B cell (primary cell): ENCODE data around the gene TSPOAP1. TPM values are rescaled to one million over a fixed set of nuclear protein-coding genes. Genes with fewer than 3 reads are reported as not detected.

Experiments
- ATAC-seq: fragments of 200-7000 bp; cut with Tn5 transposase; one replicate; pipeline ENCODE4 v1.10.0; 2021; ENCODE audit warnings: low read depth, mild to moderate bottlenecking, moderate number of reproducible peaks, moderate library complexity
- CTCF ChIA-PET: fragments of 350-600 bp; sonication (Branson Sonifier 250); formaldehyde crosslinking; loops from one replicate; lab custom pipeline; 2021; ENCODE audit warnings: antibody characterized with exemption, inconsistent platforms; lab: Charles Lee
- POLR2A ChIA-PET: fragments of 350-600 bp; sonication (Branson Sonifier 250); formaldehyde crosslinking; loops from one replicate; lab custom pipeline; 2021; ENCODE audit warnings: antibody characterized with exemption; lab: Charles Lee
- DNase-seq: peaks from one replicate; pipeline ENCODE4 v3.0.0; 2013
- H2AFZ ChIP-seq: 2 replicates; pipeline ENCODE4 v1.6.1; 2012; ENCODE audit warnings: mild to moderate bottlenecking, low read depth, low read length; ENCODE audit not compliant: insufficient read depth, poor library complexity, severe bottlenecking
- H3K27ac ChIP-seq, 2 donors: 1 replicate in 1 of 2; 2 replicates in 1 of 2; pipeline ENCODE4 v1.5.1; 2012 to 2013; ENCODE audit warnings: low read length in 2 of 2, mild to moderate bottlenecking in 2 of 2, moderate library complexity in 1 of 2
- H3K27me3 ChIP-seq, 4 experiments: fragments of 200-600 bp in 1 of 4; sonication (generic) in 1 of 4; replicated peaks in 1 of 4; 1 replicate in 2 of 4; 2 replicates in 2 of 4; pipeline versions ENCODE4 v1.6.1 to v1.7.0; 2013 to 2016; ENCODE audit warnings: low read length in 3 of 4, mild to moderate bottlenecking in 2 of 4, mixed read lengths in 1 of 4, moderate library complexity in 1 of 4; ENCODE audit not compliant: insufficient read depth in 4 of 4, control insufficient read depth in 3 of 4; ENCODE audit errors: control extremely low read depth in 1 of 4
- H3K36me3 ChIP-seq, 2 experiments: replicated peaks in 1 of 2; 1 replicate in 1 of 2; 2 replicates in 1 of 2; pipeline versions ENCODE4 v1.6.1 to v1.7.1; 2013; ENCODE audit warnings: low read length in 1 of 2; ENCODE audit not compliant: insufficient read depth in 2 of 2, control insufficient read depth in 1 of 2; ENCODE audit errors: control extremely low read depth in 1 of 2, extremely low read depth in 1 of 2
- H3K4me1 ChIP-seq, 2 donors: fragments of 200-600 bp in 1 of 2; sonication (generic) in 1 of 2; 1 replicate in 1 of 2; 2 replicates in 1 of 2; pipeline versions ENCODE4 v1.5.1 to v1.6.1; 2013 to 2017; ENCODE audit warnings: low read length in 2 of 2; ENCODE audit not compliant: control insufficient read depth in 2 of 2, insufficient read depth in 2 of 2
- H3K4me2 ChIP-seq: replicated peaks from 2 replicates; pipeline ENCODE3; 2012; ENCODE audit warnings: mild to moderate bottlenecking, low read depth, low read length; ENCODE audit not compliant: poor library complexity, severe bottlenecking
- H3K4me3 ChIP-seq, 5 experiments: fragments of 200-600 bp in 1 of 5; sonication (generic) in 1 of 5; 1 replicate in 3 of 5; 2 replicates in 2 of 5; pipeline versions ENCODE4 v1.5.1 to v1.7.0; 2011 to 2016; ENCODE audit warnings: low read length in 4 of 5, mild to moderate bottlenecking in 4 of 5, low read depth in 2 of 5, control low read depth in 1 of 5, moderate library complexity in 1 of 5; ENCODE audit not compliant: insufficient read depth in 1 of 5; ENCODE audit errors: control extremely low read depth in 1 of 5, extremely low read depth in 1 of 5
- H3K79me2 ChIP-seq: fragments of 200-600 bp; sonication (generic); one replicate; pipeline ENCODE4 v1.6.0; 2016; ENCODE audit warnings: low read length; ENCODE audit not compliant: control insufficient read depth, insufficient read depth
- H3K9ac ChIP-seq: fragments of 200-600 bp; sonication (generic); 2 replicates; pipeline ENCODE4 v1.6.1; 2017; ENCODE audit warnings: mild to moderate bottlenecking, low read length, moderate library complexity
- H3K9me3 ChIP-seq, 3 donors: one replicate each; pipeline versions ENCODE4 v1.6.1 to v1.7.1; 2013; ENCODE audit warnings: low read length in 2 of 3; ENCODE audit not compliant: control insufficient read depth in 2 of 3, insufficient read depth in 1 of 3; ENCODE audit errors: control extremely low read depth in 1 of 3
- H4K20me1 ChIP-seq: 2 replicates; pipeline ENCODE4 v1.6.0; 2012; ENCODE audit warnings: mild to moderate bottlenecking, low read length; ENCODE audit not compliant: insufficient read depth, control insufficient read depth, poor library complexity, severe bottlenecking
- H3K27ac Mint-ChIP-seq: one replicate; pipeline ENCODE4 v1.8.0; 2021; ENCODE audit warnings: mixed read lengths
- H3K27me3 Mint-ChIP-seq: one replicate; pipeline ENCODE4 v1.8.0; 2021; ENCODE audit warnings: mixed read lengths
- H3K4me1 Mint-ChIP-seq: one replicate; pipeline ENCODE4 v1.8.0; 2021; ENCODE audit warnings: mixed read lengths
- H3K4me3 Mint-ChIP-seq: one replicate; pipeline ENCODE4 v1.8.0; 2021; ENCODE audit warnings: mixed read lengths
- H3K9me3 Mint-ChIP-seq: one replicate; pipeline ENCODE4 v1.8.0; 2022; ENCODE audit warnings: mixed read lengths; ENCODE audit not compliant: insufficient read depth
- EZH2 ChIP-seq: IDR thresholded peaks from 2 replicates; pipeline ENCODE4 v1.6.1; 2012; ENCODE audit warnings: borderline replicate concordance, low read depth, mild to moderate bottlenecking, moderate library complexity, low read length; ENCODE audit not compliant: insufficient read depth, poor library complexity, severe bottlenecking
- WGBS: methylation state at CpG from one replicate; pipeline ENCODE4 v1.1.5; 2013; ENCODE audit warnings: missing lambda C conversion rate; ENCODE audit not compliant: insufficient coverage; 5-methylcytosine and 5-hydroxymethylcytosine counted together
- intact Hi-C: fragments of 100-400 bp; cut with micrococcal nuclease; formaldehyde crosslinking; loops from one replicate; pipeline ENCODE4 v1.10.0; 2022
- polyA plus RNA-seq: library from polyadenylated mRNA; depleted of rRNA; stranded (reverse); fragments of >200 nt; gene quantifications from 2 replicates; pipeline ENCODE4 v1.2.3, GENCODE V29; 2012
- total RNA-seq, 2 donors: library from RNA; stranded (reverse); fragments of 120-200 nt in 1 of 2; gene quantifications; 1 replicate in 1 of 2; 2 replicates in 1 of 2; pipeline versions ENCODE4 v1.2.3 to v1.2.4, GENCODE V29; 2013 to 2022
- TF ChIP-seq, protein P1 (sequence below): fragments of 200-600 bp; IDR thresholded peaks from one replicate; pipeline ENCODE4 v1.8.0; 2022; ENCODE audit warnings: antibody characterized with exemption, mild to moderate bottlenecking

Gene TSPOAP1
- total and polyA plus RNA-seq, 2 donors (not counting 1 experiment from before 2014, with no cell fraction given), result 10.8 to 30.7 TPM

DNA sequence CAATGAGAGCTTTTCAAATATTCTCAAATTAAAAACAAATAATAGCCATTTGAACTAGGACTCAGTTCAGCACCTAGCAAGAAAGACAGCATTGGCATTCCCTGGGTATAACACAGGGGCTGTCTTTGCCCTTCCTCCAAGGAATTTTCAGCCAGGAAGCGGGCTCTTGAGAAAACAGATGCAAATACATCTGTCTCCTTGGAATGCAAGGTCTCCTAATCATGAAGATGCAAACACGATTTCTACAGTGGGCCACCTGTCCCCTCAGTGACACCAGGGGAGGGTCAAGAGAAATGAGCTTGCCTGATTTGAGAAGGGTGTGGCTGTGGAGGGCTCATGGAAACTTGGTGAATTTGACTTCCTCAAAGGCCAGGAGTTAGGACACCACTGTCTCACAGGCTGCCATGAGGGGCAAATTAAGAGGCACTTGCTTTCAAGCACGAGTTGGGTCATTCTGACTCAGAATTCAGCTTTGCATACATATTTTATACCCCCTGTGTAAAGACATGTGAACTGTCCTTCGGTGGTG lies 47.9 kb upstream of the TSPOAP1 start:
- no peak for TF ChIP-seq EZH2
- TF ChIP-seq, protein P1, sequence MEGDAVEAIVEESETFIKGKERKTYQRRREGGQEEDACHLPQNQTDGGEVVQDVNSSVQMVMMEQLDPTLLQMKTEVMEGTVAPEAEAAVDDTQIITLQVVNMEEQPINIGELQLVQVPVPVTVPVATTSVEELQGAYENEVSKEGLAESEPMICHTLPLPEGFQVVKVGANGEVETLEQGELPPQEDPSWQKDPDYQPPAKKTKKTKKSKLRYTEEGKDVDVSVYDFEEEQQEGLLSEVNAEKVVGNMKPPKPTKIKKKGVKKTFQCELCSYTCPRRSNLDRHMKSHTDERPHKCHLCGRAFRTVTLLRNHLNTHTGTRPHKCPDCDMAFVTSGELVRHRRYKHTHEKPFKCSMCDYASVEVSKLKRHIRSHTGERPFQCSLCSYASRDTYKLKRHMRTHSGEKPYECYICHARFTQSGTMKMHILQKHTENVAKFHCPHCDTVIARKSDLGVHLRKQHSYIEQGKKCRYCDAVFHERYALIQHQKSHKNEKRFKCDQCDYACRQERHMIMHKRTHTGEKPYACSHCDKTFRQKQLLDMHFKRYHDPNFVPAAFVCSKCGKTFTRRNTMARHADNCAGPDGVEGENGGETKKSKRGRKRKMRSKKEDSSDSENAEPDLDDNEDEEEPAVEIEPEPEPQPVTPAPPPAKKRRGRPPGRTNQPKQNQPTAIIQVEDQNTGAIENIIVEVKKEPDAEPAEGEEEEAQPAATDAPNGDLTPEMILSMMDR, result no peak
- CTCF ChIA-PET, result interaction anchor here (1.0 to 1.5 kb wide), 2 partner anchors 41 to 59 kb away, joined by 4 to 5 read pairs; partner anchors contain the start of gene RNF43
- ATAC-seq, result no peak

DNA sequence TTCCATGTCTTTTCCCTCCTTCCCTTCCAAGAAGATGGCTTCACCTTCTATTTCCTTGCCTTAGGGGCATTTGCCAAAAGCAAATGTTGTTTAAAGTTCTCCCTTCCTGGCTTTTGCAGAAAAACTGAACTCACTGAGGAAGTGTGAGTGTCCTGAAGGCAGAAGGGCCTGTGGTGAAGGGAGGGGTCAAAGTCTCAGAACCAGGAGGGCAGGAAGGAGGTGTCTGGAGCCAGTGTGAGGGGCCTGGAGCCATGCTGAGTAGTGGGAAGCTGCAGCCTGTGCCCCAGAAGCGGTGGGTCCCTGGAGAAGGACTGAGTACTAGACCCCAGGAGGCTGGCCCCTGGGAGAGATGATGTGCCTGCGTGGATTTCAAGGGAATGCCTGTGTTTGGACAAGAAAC lies 47.2 kb upstream of the TSPOAP1 start:
- DNase-seq, result no peak

More for the DNA sequence above, 47.9 kb upstream of the TSPOAP1 start:
- Histone ChIP-seq H3K79me2 (no peaks in the 10 kb centered on the region), H3K36me3 (no peaks in the 10 kb centered on the region), H2AFZ (no peak overlapping the region), H3K4me2 (no peak overlapping the region), H4K20me1 (no peaks in the 10 kb centered on the region), H3K9me3 (no peaks in the 10 kb centered on the region), H3K27me3 (no peaks in the 10 kb centered on the region), H3K4me3 (no peak overlapping the region), H3K4me1 (peaks cover under 1% of the 10 kb centered on the region in 2 donors), H3K9ac (no peak overlapping the region), H3K27ac (no peak overlapping the region)
- Mint-ChIP-seq H3K4me3 (no peak overlapping the region), H3K27me3 (no peaks in the 10 kb centered on the region), H3K27ac (no peak overlapping the region), H3K4me1 (peaks cover 6% of the 10 kb centered on the region), H3K9me3 (no peaks in the 10 kb centered on the region)
- WGBS, result 93% methylated on average over 2 of the region's 4 CpGs
- POLR2A ChIA-PET, result interaction anchor here (1.4 kb wide), 1 partner anchor 59 kb away, joined by 3 read pairs; no protein-coding TSS in a partner anchor
- intact Hi-C loops, result no loop called here
- DNase-seq, result no peak

More for the DNA sequence above, 47.2 kb upstream of the TSPOAP1 start:
- Histone ChIP-seq H2AFZ (no peak overlapping the region), H4K20me1 (no peaks in the 10 kb centered on the region), H3K27me3 (no peaks in the 10 kb centered on the region), H3K4me1 (peaks cover 0 to 8% of the 10 kb centered on the region in 2 donors), H3K4me3 (no peak overlapping the region), H3K9ac (no peak overlapping the region), H3K4me2 (no peak overlapping the region), H3K27ac (no peak overlapping the region), H3K9me3 (no peaks in the 10 kb centered on the region), H3K36me3 (no peaks in the 10 kb centered on the region), H3K79me2 (no peaks in the 10 kb centered on the region)
- POLR2A ChIA-PET, result interaction anchor here (1.4 kb wide), 1 partner anchor 58 kb away, joined by 3 read pairs; no protein-coding TSS in a partner anchor
- H3K4me3 Mint-ChIP-seq, result no peak overlapping the region
- no peaks in the 10 kb centered on the region for H3K9me3 Mint-ChIP-seq
- ATAC-seq, result no peak
- intact Hi-C loops, result loop anchor here (1.0 kb wide), 1 partner anchor 59 kb away; no protein-coding TSS in a partner anchor
- peaks cover 12% of the 10 kb centered on the region for H3K4me1 Mint-ChIP-seq
- no peaks in the 10 kb centered on the region for H3K27me3 Mint-ChIP-seq
- WGBS, result 95% methylated on average over 2 of the region's 2 CpGs
- CTCF ChIA-PET, result interaction anchor here (1.5 kb wide), 1 partner anchor 58 kb away, joined by 5 read pairs; no protein-coding TSS in a partner anchor
- H3K27ac Mint-ChIP-seq, result no peak overlapping the region
- no peak for TF ChIP-seq EZH2
- TF ChIP-seq, protein P1, result no peak
